ENCODE data around the gene TENM4. TPM values are rescaled to one million over a fixed set of nuclear protein-coding genes. Genes with fewer than 3 reads are reported as not detected.

Gene TENM4
- total RNA-seq, 2 donors from 2014 or later = 68.2 to 130 TPM

- 21 to 40% methylated on average over 1 of the region's 1 CpG for WGBS, 2 experiments (ENCODE audit: insufficient coverage in 1 of 2, insufficient read length in 1 of 2)
- no peaks in the 10 kb centered on the region for H3K9me3 ChIP-seq (ENCODE audit: control insufficient read depth, low read length)
- H3K27ac Mint-ChIP-seq = no peak overlapping the region
- no peaks in the 10 kb centered on the region for H3K27me3 Mint-ChIP-seq (ENCODE audit: insufficient read depth)
- peaks cover 54% of the 10 kb centered on the region for H3K4me1 Mint-ChIP-seq
- peaks cover 20% of the 10 kb centered on the region for H3K4me1 ChIP-seq (ENCODE audit: control insufficient read depth, insufficient read depth, low read length)
- no peaks in the 10 kb centered on the region for H3K9me3 Mint-ChIP-seq
- H3K27me3 ChIP-seq (ENCODE audit: control insufficient read depth, insufficient read depth, low read length, poor library complexity, severe bottlenecking) = no peaks in the 10 kb centered on the region
- H3K36me3 Mint-ChIP-seq (ENCODE audit: low read depth) = no peaks in the 10 kb centered on the region
- TF ChIP-seq CTCF (conservative IDR thresholded peaks at IDR 0.05) = no peak
- no peaks in the 10 kb centered on the region for H3K36me3 ChIP-seq (ENCODE audit: control insufficient read depth, insufficient read depth, low read length)
- no peak for DNase-seq
- H3K4me3 Mint-ChIP-seq = no peak overlapping the region
- no peak overlapping the region for H3K9ac ChIP-seq (ENCODE audit: extremely low read depth, low read length, poor library complexity, severe bottlenecking)
- H3K27ac ChIP-seq (ENCODE audit: low read depth, low read length) = no peak overlapping the region
- H3K4me3 ChIP-seq (ENCODE audit: low read length) = no peak overlapping the region
Observed at GRCh38 chr11:79266396-79266795, 174.4 kb downstream of the TENM4 start.

GRCh38 chr11:79265756-79266322 is 175.0 kb downstream of the TENM4 start:
- H3K27ac ChIP-seq (ENCODE audit: low read depth, low read length) = no peak overlapping the region
- no peaks in the 10 kb centered on the region for H3K27me3 ChIP-seq (ENCODE audit: control insufficient read depth, insufficient read depth, low read length, poor library complexity, severe bottlenecking)
- 34 to 46% methylated on average over 2 to 4 of the region's 4 CpGs for WGBS, 2 experiments (ENCODE audit: insufficient coverage in 1 of 2, insufficient read length in 1 of 2)
- peaks cover 50% of the 10 kb centered on the region for H3K4me1 Mint-ChIP-seq
- no peaks in the 10 kb centered on the region for H3K36me3 Mint-ChIP-seq (ENCODE audit: low read depth)
- no peak for TF ChIP-seq CTCF (conservative IDR thresholded peaks at IDR 0.05)
- H3K9ac ChIP-seq (ENCODE audit: extremely low read depth, low read length, poor library complexity, severe bottlenecking) = no peak overlapping the region
- H3K27me3 Mint-ChIP-seq (ENCODE audit: insufficient read depth) = no peaks in the 10 kb centered on the region
- H3K4me1 ChIP-seq (ENCODE audit: control insufficient read depth, insufficient read depth, low read length) = peaks cover 20% of the 10 kb centered on the region
- DNase-seq = peak; percentile 79
- H3K9me3 ChIP-seq (ENCODE audit: control insufficient read depth, low read length) = no peaks in the 10 kb centered on the region
- no peaks in the 10 kb centered on the region for H3K36me3 ChIP-seq (ENCODE audit: control insufficient read depth, insufficient read depth, low read length)
- no peaks in the 10 kb centered on the region for H3K9me3 Mint-ChIP-seq
- H3K4me3 ChIP-seq (ENCODE audit: low read length) = no peak overlapping the region
- H3K4me3 Mint-ChIP-seq = no peak overlapping the region
- H3K27ac Mint-ChIP-seq = no peak overlapping the region

GRCh38 chr11:79264284-79264683 is 176.5 kb downstream of the TENM4 start:
- 88% methylated on average over 3 to 6 of the region's 6 CpGs for WGBS, 2 experiments (ENCODE audit: insufficient coverage in 1 of 2, insufficient read length in 1 of 2)
- no peak overlapping the region for H3K27ac Mint-ChIP-seq
- H3K27me3 Mint-ChIP-seq (ENCODE audit: insufficient read depth) = no peaks in the 10 kb centered on the region
- Histone ChIP-seq H3K4me1 (ENCODE audit: control insufficient read depth, insufficient read depth, low read length) (peaks cover 16% of the 10 kb centered on the region), H3K27me3 (ENCODE audit: control insufficient read depth, insufficient read depth, low read length, poor library complexity, severe bottlenecking) (no peaks in the 10 kb centered on the region), H3K27ac (ENCODE audit: low read depth, low read length) (no peak overlapping the region), H3K36me3 (ENCODE audit: control insufficient read depth, insufficient read depth, low read length) (no peaks in the 10 kb centered on the region), H3K4me3 (ENCODE audit: low read length) (no peak overlapping the region), H3K9ac (ENCODE audit: extremely low read depth, low read length, poor library complexity, severe bottlenecking) (no peak overlapping the region), H3K9me3 (ENCODE audit: control insufficient read depth, low read length) (no peaks in the 10 kb centered on the region)
- H3K4me3 Mint-ChIP-seq = no peak overlapping the region
- no peak for DNase-seq
- peaks cover 35% of the 10 kb centered on the region for H3K4me1 Mint-ChIP-seq
- H3K9me3 Mint-ChIP-seq = no peaks in the 10 kb centered on the region
- no peaks in the 10 kb centered on the region for H3K36me3 Mint-ChIP-seq (ENCODE audit: low read depth)
- TF ChIP-seq CTCF (conservative IDR thresholded peaks at IDR 0.05) = no peak

All from endodermal cell (in vitro differentiated cells).